T-helper 1 cell (primary cell): ENCODE data around the gene BMP2K.
"Not testable (repeated sequence)": the region's sequence is repeated elsewhere in the genome, so short reads cannot be mapped to it uniquely, and the experiment has no call there.

Experiments used
- DNase-seq, 5 donors: peaks; one replicate each; pipeline ENCODE4 v3.0.0-alpha.2; 2012 to 2020

BMP2K gene

DNA sequence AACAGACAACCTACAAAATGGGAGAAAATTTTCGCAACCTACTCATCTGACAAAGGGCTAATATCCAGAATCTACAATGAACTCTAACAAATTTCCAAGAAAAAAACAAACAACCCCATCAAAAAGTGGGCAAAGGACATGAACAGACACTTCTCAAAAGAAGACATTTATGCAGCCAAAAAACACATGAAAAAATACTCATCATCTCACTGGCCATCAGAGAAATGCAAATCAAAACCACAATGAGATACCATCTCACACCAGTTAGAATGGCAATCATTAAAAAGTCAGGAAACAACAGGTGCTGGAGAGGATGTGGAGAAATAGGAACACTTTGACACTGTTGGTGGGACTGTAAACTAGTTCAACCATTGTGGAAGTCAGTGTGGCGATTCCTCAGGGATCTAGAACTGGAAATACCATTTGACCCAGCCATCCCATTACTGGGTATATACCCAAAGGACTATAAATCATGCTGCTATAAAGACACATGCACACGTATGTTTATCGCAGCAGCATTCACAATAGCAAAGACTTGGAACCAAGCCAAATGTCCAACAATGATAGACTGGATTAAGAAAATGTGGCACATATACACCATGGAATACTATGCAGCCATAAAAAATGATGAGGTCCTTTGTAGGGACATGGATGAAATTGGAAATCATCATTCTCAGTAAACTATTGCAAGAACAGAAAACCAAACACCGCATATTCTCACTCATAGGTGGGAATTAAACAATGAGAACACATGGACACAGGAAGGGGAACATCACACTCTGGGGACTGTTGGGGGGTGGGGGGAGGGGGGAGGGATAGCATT lies 19.7 kb downstream of the BMP2K start:
- DNase-seq: not testable (repeated sequence)

DNA sequence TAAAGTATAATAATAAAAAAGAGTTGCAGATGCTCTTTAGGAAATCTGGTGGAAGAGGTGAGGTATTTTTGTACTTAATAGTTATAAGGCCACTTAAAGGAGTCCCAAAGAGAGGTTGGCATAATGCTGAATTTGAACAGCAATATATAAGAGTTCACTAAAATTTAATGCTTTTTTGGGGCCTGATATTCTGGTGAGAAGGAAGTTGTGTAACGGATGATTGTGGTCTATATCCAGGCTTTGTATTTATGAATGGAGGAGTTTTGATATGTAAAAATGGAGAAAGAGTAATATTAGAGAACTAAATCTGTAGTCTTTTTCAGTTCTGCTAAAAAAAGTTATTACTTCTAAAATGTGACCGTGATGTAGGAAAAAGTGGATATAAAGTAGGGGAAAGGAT lies 20.4 kb downstream of the BMP2K start:
- no peak for DNase-seq

DNA sequence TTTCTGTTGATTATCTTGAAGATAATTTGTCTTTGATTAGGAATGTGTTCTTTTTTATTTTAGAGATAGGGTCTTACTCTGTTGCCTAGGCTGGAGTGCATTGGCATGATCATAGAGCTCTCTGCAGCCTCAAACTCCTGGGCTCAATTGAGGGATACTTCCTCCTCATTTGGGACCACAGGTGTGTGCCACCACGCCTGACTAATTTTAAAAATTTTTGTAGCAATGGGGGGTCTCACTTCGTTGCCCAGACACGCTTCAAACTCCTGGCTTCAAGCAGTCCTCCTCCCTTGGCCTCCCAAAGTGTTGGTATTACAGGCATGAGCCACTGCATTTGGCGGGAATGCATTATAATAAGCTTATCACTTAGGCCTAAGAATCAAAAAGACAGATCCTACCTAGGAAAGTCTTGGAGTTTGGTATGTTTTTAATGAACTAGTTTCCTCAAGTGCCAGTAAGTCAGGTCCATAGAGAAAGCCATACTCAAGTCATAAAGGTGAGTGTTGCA lies 21.7 kb downstream of the BMP2K start:
- no peak for DNase-seq

DNA sequence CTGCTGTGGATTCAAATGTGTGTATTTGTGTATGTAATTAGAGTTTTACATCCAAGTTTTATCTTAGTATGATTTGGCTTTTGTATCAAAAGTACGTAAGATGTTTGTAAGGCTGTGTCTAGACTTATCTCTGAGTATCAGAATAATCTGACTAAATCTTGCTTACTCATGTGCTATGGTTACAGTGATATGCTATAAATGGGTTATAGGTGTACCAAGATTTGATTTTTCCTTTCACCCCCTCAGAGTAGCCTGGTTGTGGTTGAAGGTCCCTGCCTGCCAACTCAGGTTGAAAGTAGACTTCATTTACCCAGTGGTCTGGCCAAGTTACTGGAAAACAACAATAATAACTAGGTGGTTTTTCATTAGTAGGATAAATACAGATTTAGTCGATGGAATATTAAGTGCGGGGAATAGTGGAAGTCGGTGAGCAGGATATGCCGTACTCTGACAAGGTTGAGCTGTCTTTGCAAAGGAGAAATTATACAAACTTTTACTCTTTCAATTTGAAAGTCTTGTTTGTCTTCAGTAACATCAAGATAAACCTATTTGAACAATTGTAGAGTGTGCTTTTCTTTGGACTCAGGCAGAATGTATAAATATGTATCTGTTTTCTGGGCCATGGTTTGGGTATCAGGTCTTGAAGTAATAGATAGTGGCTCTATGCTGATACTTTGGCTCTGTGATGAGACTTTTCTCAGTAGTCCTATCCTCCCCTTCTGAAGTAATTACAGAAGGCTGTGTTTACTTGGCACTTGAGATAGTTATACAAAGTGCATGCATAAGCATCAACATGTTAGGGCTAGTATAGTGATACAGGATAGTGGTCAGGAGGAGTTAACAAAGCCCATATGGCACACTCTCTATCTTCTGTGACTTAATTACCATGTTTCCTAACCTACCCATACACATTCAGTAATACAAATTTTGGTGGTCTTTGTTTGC lies 23.7 kb downstream of the BMP2K start:
- no peak for DNase-seq

DNA sequence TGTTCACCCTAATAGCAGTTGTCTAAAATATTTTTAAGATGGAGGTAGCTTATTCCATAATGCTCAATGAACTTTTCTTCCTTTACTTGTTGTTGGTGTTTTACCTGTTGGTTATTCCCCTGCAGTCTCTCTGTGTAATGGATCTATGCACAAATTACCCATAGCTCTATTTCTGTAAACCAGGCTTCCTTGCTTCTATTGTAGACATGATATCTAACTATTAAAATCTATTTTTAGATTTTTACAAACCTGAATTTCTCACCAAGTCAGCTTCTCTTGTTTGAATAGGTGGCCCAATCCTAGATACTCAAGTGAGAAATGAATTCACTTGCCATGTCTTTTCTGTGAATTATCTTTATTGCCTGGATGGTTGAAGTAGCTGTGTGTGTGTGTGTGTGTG lies 24.8 kb downstream of the BMP2K start:
- no peak for DNase-seq

DNA sequence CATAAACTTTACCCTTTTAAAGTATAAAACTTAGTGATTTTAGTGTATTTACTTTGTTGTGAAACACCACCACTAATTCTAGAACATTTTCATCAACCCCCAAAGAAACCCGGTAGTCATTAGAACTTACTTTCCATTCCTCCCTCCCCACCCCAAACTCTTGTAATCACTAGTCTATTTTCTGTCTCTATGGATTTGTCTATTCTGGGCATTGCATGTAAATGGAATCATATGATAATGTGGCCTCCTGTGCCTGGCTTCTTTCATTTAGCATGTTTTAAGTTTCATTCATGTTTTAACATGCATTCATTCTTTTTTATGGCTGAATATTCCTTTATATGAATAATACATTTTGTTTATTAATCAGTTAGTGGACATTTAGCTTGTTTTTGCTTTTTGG lies 27.8 kb downstream of the BMP2K start:
- DNase-seq: no peak

DNA sequence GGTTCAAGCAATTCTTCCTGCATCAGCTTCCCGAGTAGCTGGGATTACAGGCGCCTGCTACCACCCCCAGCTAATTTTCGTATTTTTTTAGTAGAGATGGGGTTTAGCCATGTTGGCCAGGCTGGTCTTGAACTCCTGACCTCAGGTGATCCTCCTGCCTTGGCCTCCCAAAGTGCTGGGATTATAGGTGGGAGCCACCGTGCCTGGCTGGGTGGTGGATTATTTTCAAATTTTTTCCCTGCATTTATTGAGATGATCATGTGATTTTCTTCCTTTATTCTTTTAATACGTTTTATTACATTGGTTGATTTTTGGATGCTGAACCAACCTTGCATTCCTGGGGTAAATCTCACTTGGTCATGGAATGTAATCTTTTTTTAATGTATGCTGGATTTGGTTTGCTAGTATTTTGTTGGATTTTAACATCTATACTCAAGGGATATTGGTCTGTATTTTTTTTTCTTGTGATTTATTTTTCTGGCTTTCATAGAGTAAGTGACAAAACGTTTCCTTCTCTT lies 30.9 kb downstream of the BMP2K start:
- no peak for DNase-seq

DNA sequence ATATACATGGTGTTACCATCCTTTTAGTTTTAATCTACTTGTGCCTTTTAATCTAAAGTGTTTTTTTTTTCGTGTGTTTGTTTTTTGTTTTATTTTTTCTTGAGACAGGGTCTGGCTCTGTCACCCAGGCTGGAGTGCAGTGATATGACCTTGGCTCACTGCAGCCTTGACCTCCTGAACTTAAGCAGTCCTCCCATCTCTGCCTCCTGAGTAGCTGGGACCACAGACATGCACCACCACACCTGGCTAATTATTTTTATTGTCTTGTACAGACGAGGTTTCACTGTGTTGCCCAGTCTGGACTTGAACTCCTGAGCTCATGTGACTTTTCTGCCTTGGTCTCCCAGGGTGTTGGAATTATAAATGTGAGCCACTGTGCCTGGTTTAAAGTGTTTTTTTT lies 33.1 kb downstream of the BMP2K start:
- no peak for DNase-seq

DNA sequence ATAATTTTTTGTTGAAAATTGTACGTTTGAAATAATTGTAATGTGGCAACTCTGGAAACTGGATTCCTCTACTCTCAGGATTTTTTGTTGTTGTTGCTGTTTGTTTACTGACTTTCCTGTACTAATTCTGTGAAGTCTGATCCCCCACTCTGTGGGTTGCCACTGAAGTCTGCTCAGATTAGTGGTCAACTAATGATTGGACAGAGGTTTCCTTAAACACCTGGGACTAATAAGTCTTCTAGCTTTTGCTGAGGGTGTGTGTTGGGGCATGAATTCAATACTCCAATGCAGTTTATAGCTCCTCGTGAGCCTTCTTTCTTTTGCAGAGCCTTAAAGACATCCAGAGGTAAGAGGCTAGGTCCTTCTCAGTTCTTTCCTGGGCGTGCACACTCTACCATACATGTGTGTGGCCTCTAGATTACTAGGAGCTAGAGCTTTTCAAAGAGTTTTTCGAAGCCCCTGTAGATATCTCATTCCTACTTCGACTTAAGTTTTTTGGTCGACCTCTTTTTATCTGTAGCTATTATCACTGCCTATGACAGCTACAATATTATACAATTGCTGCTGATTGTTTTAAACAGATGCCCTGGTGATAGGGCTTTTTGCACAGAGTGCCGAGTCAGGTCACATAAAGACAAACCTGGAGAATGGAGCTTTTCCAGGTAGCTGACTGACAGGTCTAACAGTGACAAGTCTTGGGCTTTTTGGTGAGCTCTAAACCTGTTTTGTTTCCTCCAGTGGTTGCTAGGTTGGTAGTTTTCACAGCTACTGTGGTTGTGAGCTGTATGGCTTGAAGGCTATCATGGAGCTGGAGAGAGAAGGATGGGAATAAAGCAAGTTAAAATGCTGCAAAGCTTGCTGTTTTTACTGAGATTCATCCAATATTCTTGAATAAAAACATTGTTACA lies 34.0 kb downstream of the BMP2K start:
- no peak for DNase-seq

DNA sequence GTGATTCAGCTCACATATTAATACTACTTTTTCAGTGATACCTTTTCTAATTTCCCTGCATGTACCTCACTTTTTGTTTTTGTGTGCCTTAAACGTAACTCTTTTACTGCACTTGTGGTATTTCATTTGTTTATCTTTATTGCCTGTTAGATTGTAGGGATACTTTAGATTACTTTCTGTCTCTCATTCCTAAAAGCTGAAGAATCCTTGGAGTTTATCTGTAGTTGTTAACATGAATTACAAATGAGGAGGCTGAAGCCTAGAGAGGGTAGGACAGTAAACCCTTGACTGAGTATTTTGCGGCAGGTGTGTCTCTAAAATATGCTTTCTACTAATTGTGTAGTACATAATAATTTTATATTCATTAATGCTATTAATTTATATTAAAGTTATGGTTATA lies 34.9 kb downstream of the BMP2K start:
- no peak for DNase-seq

DNA sequence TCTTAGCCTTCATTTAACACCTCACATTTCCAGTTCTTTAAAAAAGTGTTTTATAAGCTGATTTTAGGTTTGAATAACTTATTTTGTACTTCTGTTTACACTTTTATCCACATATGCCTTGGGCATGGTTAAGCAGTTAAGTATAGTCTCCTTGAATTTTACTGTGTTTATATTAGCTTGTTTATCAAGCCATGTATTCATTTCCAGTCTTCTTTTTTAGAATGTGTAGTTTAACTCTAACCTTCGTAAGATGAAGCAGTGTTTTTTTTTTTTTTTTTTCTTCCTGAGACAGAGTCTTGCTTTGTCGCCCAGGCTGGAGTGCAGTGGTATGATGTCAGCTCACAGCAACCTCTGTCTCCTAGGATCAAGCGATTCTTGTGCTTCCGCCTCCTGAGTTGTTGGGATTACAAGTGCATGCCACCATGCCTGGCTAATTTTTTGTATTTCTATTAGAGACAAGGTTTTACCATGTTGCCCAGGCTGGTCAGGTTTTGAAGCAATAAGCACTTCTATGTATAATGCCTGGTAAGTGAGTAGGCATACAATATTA lies 42.5 kb downstream of the BMP2K start:
- DNase-seq: no peak

DNA sequence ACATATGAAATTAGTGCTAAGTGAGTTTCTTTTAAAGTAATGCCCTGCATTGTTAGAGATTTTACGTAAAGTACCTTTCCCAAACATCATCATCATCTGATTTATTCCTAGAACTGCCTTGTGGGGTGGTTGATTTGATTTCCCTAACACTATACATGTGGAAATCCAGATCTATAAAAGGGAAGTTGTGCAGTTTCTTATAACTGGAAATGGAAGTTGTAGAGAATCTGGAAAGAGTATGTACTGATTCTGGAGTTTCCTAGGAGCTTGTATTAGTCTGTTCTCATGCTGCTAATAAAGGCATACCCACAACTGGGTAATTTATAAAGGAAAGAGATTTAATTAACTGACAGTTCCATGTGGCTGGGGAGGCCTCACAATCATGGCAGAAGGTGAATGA lies 47.9 kb downstream of the BMP2K start:
- DNase-seq: no peak

DNA sequence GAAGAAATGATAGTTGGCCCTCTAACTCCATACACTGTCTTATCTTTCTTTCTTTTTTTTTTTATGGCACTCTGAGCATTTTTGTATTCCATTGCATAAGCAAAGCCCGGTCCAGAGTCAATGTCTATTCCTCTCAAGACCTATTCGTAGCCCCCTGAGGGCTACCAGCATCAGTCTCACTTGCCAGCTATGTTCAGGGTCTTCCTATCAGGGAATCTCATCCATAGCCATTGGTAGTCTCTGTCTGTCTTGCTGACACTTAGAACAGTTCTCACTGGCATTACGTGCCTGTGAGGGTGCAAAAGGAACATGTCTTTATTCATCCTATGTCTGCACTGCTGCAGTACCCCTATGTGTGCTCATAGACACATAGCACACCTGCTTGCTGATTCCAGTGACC lies 51.0 kb downstream of the BMP2K start:
- no peak for DNase-seq

DNA sequence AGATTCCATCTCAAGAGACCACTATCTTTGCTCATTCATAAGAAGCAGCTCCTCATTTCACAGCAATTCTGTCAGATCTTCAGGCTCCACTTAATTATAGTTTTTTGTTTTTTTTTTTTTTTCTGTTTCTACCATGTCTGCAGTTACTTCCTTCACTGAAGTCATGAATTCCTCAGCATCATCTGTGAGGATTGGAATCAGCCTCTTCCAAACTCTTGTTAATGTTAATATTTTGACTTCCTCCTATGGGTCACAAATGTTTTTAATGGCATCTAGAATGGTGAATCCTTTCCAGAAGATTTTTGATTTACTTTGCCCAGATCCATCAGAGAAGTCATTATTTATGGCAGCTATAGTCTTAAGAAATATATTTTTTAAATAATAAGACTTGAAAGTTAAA lies 53.1 kb downstream of the BMP2K start:
- no peak for DNase-seq

DNA sequence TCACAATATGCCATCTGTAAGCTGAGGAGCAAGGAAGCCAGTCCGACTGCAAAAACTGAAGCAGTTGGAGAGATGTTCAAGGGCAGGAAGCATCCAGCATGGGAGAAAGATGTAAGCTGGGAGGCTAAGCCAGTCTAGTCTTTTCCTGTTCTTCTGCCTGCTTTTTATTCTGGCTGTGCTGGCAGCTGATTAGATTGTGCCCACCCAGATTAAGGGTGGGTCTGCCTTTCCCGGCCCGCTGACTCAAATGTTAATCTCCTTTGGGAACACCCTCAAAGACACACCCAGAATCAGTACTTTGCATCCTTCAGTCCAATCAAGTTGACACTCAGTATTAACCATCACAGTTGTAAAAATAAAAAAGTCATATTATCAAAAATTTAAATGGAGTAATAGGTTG lies 63.5 kb downstream of the BMP2K start:
- DNase-seq: not testable (repeated sequence)

DNA sequence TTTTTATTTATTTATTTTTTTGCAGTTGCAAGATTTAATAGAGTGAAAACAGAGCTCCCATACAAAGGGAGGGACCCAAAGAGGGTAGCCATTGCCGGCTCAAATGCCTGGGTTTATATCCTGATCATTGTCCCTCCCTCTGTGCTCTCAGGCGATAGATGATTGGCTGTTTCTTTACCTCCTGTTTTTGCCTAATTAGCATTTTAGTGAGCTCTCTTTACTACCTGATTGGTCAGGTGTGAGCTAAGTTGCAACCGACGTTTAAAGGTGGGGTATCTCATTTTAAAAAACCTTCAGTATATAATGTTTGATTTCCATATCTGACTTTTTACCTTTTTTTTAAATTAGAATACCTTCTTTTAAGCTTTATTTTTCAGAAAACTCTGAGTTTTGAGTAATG lies 64.1 kb downstream of the BMP2K start:
- DNase-seq: not testable (repeated sequence)

DNA sequence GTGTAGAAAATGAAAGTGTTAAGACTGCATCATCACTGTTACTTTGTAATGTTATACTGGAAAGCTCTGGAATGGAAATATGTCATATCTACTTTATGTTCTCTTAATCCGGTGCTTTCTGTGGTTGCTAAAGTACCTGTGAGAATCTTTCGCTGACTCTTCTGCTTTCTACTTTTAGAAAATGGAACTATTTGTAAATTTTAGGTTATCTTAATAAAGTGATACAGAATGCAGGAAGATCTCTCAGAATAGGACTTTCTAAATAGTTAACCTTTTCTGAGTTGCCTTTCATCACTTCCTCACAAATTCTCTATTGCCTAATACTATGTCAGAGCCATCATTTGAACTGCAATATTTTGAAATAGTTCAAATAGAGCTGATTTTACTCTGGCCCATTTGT lies 69.3 kb downstream of the BMP2K start:
- no peak for DNase-seq

DNA sequence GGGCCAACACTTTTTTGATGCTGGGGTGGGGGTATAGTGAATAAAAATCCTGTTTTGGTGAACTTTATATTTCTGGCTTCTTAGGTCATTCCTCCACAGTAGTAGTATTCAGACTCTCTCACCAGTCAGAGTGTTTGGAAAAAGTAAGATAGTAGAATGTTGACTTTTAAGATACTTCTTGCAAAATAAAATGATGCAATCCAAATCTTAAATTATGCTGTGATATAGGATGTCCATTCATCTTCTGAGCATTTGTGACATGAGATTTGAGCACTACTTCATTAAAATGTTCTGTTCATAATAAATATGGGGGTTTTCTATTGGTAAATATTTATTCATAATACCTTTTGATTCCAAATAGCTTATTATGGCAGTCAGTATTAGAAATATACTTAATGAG lies 70.1 kb downstream of the BMP2K start:
- DNase-seq: no peak

DNA sequence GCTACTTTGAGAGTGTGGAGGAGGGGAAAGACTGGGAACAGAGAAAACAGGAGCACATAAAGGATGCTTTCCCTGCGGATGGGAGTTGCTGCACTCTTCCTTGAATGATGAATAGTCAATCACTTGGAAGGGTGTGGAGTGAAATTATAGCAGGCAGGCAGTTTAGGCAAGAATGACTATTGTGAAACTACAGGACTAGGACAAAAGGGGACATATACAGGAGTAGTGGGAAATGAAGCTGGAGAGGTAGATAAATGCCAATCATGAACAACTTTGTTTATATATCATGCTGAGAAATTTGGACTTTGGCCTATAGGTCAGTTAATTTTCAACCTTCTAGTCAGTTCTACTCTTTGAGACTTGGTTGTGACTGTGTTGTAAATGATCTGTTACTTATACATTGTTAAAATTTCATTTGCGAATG lies 86.2 kb downstream of the BMP2K start:
- DNase-seq: no peak

DNA sequence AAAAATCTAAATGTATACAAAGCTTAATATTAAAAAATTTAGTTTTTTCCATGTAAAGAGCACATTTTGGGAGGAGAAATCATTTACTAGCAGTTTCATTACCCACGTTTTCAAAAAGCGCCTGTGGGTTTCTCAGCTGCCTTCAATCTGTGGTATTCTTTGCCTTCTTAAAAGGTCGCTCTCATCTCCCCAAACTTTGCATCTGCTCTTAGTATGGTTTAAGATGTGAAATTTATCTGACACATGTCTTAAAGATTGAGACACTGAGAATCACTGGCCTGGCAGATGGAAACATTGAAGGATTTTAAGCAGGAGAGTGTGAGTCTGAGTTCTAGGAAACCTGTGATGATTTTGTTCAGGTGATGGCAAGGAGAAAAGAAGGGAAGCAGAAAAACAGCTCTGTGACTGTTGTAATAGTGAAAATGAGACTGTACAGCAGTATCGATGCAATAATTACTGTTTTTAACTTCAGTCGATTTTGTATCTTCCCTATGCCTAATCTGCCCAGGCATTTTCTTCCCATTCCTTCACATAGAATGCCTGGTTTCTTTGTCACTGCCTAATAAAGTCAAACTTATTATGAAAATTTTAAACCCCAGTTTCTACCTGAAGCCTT lies 87.2 kb downstream of the BMP2K start:
- no peak for DNase-seq

DNA sequence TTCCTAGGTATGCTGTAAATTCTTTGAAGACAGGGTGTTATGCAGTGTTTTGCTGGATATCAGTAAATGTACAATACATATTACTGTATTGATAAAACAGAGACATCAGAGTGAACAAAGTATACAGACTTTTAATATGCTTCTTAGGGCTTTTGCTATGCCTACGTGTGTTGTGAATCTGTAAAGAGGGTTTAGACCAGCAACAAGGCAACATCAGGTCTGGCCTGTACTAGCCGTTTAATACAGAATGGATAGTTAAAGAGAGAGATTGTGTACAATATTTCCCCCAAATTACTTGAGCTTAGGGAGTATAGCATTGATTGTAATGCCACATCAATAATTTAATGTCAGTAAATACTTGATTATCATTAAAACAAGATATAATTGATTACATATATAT lies 87.8 kb downstream of the BMP2K start:
- no peak for DNase-seq
